GM23338 (cell line): ENCODE measurements around the gene CPT2. TPM values are rescaled to one million over a fixed set of nuclear protein-coding genes. Genes with fewer than 3 reads are reported as not detected.

Experiments
- ATAC-seq: fragments of 200-7000 bp; cut with Tn5 transposase; 3 replicates; pipeline ENCODE4 v1.9.1; 2020
- DNase-seq: peaks from one replicate; pipeline ENCODE4 v3.0.0-alpha.2; 2015; ENCODE audit warnings: low spot score
- H2AFZ ChIP-seq: fragments of 200-600 bp; sonication (generic); 2 replicates; pipeline ENCODE4 v1.8.0; 2016; ENCODE audit warnings: antibody characterized with exemption, mild to moderate bottlenecking, moderate library complexity
- H3F3A ChIP-seq: fragments of 200-600 bp; sonication (generic); replicated peaks from 2 replicates; pipeline ENCODE4 v1.8.0; 2017; ENCODE audit warnings: antibody characterized with exemption, mixed run types, low read depth
- H3K27ac ChIP-seq: fragments of 200-600 bp; sonication (generic); 2 replicates; pipeline ENCODE4 v1.6.1; 2016; ENCODE audit warnings: low read depth
- H3K27me3 ChIP-seq: fragments of 200-600 bp; sonication (generic); 2 replicates; pipeline ENCODE4 v1.8.0; 2016; ENCODE audit warnings: mild to moderate bottlenecking, mixed run types, moderate library complexity; ENCODE audit not compliant: insufficient read depth
- H3K36me3 ChIP-seq: fragments of 200-600 bp; sonication (generic); 2 replicates; pipeline ENCODE4 v1.8.0; 2016; ENCODE audit warnings: mild to moderate bottlenecking; ENCODE audit not compliant: insufficient read depth
- H3K4me1 ChIP-seq: fragments of 200-600 bp; sonication (generic); 2 replicates; pipeline ENCODE4 v1.8.0; 2016; ENCODE audit warnings: mild to moderate bottlenecking, moderate library complexity; ENCODE audit not compliant: insufficient read depth
- H3K4me2 ChIP-seq: fragments of 200-600 bp; sonication (generic); 2 replicates; pipeline ENCODE4 v1.7.1; 2017; ENCODE audit warnings: mixed run types
- H3K4me3 ChIP-seq: fragments of 200-600 bp; sonication (generic); 2 replicates; pipeline ENCODE4 v1.6.1; 2016; ENCODE audit warnings: mixed run types
- H3K79me2 ChIP-seq: fragments of 200-600 bp; sonication (generic); replicated peaks from 2 replicates; pipeline ENCODE4 v1.8.0; 2017; ENCODE audit warnings: mild to moderate bottlenecking; ENCODE audit not compliant: insufficient read depth
- H3K9me2 ChIP-seq: fragments of 200-600 bp; sonication (generic); 2 replicates; pipeline ENCODE4 v1.8.0; 2017; ENCODE audit not compliant: insufficient read depth
- H4K20me1 ChIP-seq: fragments of 200-600 bp; sonication (generic); replicated peaks from 2 replicates; pipeline ENCODE4 v1.8.0; 2017; ENCODE audit warnings: mild to moderate bottlenecking; ENCODE audit not compliant: insufficient read depth
- H3K27ac Mint-ChIP-seq: 2 replicates; pipeline ENCODE4 v1.8.0; 2020; ENCODE audit warnings: inconsistent platforms, mild to moderate bottlenecking, moderate library complexity, mixed read lengths
- H3K27me3 Mint-ChIP-seq: 3 replicates; pipeline ENCODE4 v1.8.0; 2022; ENCODE audit warnings: low read depth, mild to moderate bottlenecking, moderate library complexity, mixed read lengths, inconsistent platforms; ENCODE audit not compliant: insufficient read depth, poor library complexity
- H3K36me3 Mint-ChIP-seq: 3 replicates; pipeline ENCODE4 v1.8.0; 2021; ENCODE audit warnings: low read depth, mild to moderate bottlenecking, inconsistent platforms, moderate library complexity, mixed read lengths
- H3K4me1 Mint-ChIP-seq: 3 replicates; pipeline ENCODE4 v1.8.0; 2020; ENCODE audit warnings: mild to moderate bottlenecking, inconsistent platforms, mixed read lengths
- H3K4me3 Mint-ChIP-seq: 3 replicates; pipeline ENCODE4 v1.8.0; 2021; ENCODE audit warnings: moderate library complexity, mild to moderate bottlenecking, inconsistent platforms, mixed read lengths
- H3K9me3 Mint-ChIP-seq: 3 replicates; pipeline ENCODE4 v1.8.0; 2020; ENCODE audit warnings: moderate library complexity, mild to moderate bottlenecking, inconsistent platforms, mixed read lengths
- CREB1 ChIP-seq: fragments of 250-450 bp; sonication (Bioruptor Pico); IDR thresholded peaks from 2 replicates; pipeline ENCODE4 v1.5.0; 2020; ENCODE audit warnings: low read depth, mild to moderate bottlenecking, moderate library complexity
- EZH2phosphoT487 ChIP-seq: fragments of 200-600 bp; sonication (generic); IDR thresholded peaks from one replicate; pipeline ENCODE4 v1.8.1; 2018; ENCODE audit warnings: antibody characterized with exemption; ENCODE audit not compliant: unreplicated experiment
- NANOG ChIP-seq: IDR thresholded peaks from 2 replicates; pipeline ENCODE4 v1.6.1; 2016; ENCODE audit warnings: antibody characterized with exemption, borderline replicate concordance
- POLR2AphosphoS5 ChIP-seq: IDR thresholded peaks from 2 replicates; pipeline ENCODE4 v1.6.1; 2016; ENCODE audit warnings: antibody characterized with exemption, low read depth
- STAT1 ChIP-seq: IDR thresholded peaks from one replicate; pipeline ENCODE4 v1.6.1; 2016; ENCODE audit warnings: antibody characterized with exemption; ENCODE audit not compliant: unreplicated experiment
- ZNF114 ChIP-seq: fragments of 250-450 bp; sonication (Bioruptor Pico); IDR thresholded peaks from 2 replicates; pipeline ENCODE4 v1.5.0; 2020; ENCODE audit warnings: mild to moderate bottlenecking, moderate library complexity
- polyA plus RNA-seq: library from polyadenylated mRNA; unstranded; fragments of >200 nt; fragmentation: Nextera tagmentation; extraction: Ambion mirVana; gene quantifications from 2 replicates; pipeline ENCODE4 v1.2.1, GENCODE V29; 2016
- total RNA-seq: library from RNA; depleted of rRNA; stranded (reverse); fragments of >200 nt; shearing (Covaris generic); gene quantifications from 2 replicates; pipeline ENCODE4 v1.2.3, GENCODE V29; 2014
- TF ChIP-seq, protein P1 (sequence below): IDR thresholded peaks from 2 replicates; pipeline ENCODE4 v1.6.1; 2016; ENCODE audit warnings: antibody characterized with exemption
- TF ChIP-seq, protein P2 (sequence below): fragments of 250-450 bp; sonication (Bioruptor Pico); IDR thresholded peaks from 2 replicates; pipeline ENCODE4 v1.5.0; 2020; ENCODE audit warnings: mild to moderate bottlenecking, moderate library complexity

CPT2 gene
- total and polyA plus RNA-seq, 2 experiments from 2014 or later: 11.2 to 30.6 TPM

DNA sequence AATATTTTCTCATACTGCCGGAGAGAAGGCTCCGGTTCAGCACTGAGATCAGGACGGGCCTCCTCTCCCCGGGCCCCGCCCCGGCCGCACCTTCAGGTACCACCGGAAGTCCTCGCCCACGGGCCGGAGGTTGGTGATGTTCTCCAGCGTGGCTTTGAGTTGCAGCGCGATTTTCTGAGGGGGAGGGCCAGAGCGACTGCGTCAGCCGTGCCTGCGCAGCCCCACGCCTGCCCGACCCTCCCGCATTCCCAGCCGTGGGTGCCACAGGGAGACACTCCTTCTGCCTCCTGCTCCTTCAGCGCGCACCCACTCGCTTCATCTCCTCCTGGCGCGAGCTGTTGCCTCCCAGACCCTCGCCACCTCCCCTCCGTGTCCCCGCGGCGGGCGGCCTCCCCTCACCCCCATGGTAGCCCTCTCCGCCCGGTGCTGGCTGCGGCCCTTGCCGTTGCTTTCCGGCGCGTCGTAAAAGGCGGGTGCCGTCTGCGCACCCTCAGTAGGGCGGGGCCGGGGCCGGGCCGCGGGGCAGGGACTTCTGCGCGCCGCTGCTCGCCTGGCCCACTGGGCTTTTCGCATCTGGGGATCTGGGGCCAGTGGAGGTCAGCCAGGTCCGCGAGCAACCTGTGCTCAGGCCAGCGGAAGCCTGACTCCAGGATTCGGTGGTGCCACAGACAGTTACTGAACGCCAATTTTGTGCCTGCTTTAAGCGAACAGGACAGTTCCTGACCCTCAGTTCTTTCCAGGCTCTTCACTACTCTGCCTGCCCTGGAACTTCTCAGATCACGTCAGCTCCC is 23.7 kb downstream of the CPT2 start, which contains the start of gene CZIB:
Gene CZIB, minus strand, starts transcription at position 464 of the 791 bp plus-strand sequence. Its CDS starts 59 bp downstream, at position 405.
- H3K27me3 ChIP-seq: no peaks in the 10 kb centered on the region
- no peaks in the 10 kb centered on the region; the same call in 1 of the 2 replicates for H3F3A ChIP-seq
- DNase-seq: peak; percentile 96
- H3K79me2 ChIP-seq: peaks cover 5% of the 10 kb centered on the region; the same call in 1 of the 2 replicates
- no peaks in the 10 kb centered on the region for H4K20me1 ChIP-seq
- H3K36me3 Mint-ChIP-seq: peaks cover 3% of the 10 kb centered on the region; the same call in 2 of the 3 replicates
- H3K4me3 ChIP-seq: peak within 1 kb of the TSS; percentile 57
- H3K36me3 ChIP-seq: no peaks in the 10 kb centered on the region
- peaks cover 15% of the 10 kb centered on the region for H3K4me1 Mint-ChIP-seq
- H3K4me1 ChIP-seq: peaks cover 7% of the 10 kb centered on the region
- peak; percentile 95 for ATAC-seq
- H3K27me3 Mint-ChIP-seq: peaks cover 3% of the 10 kb centered on the region
- peak within 1 kb of the TSS; percentile 88 for H2AFZ ChIP-seq
- H3K4me2 ChIP-seq: peak within 1 kb of the TSS; percentile 76
- peak within 1 kb of the TSS; percentile 94 for H3K27ac Mint-ChIP-seq
- H3K4me3 Mint-ChIP-seq: peak within 1 kb of the TSS; percentile 93
- TF ChIP-seq NANOG (no peak), STAT1 (no peak), CREB1 (CRISPR knock-in tag) (peak; percentile 53; the same call in 1 of the 2 replicates), POLR2AphosphoS5 (peak; percentile 97)
- TF ChIP-seq, protein P1, sequence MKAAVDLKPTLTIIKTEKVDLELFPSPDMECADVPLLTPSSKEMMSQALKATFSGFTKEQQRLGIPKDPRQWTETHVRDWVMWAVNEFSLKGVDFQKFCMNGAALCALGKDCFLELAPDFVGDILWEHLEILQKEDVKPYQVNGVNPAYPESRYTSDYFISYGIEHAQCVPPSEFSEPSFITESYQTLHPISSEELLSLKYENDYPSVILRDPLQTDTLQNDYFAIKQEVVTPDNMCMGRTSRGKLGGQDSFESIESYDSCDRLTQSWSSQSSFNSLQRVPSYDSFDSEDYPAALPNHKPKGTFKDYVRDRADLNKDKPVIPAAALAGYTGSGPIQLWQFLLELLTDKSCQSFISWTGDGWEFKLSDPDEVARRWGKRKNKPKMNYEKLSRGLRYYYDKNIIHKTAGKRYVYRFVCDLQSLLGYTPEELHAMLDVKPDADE: peak; percentile 20; the same call in 1 of the 2 replicates
- H3K9me2 ChIP-seq: no peaks in the 10 kb centered on the region
- no peaks in the 10 kb centered on the region; the same call in 2 of the 3 replicates for H3K9me3 Mint-ChIP-seq
- peak within 1 kb of the TSS; percentile 67; the same call in 1 of the 2 replicates for H3K27ac ChIP-seq

DNA sequence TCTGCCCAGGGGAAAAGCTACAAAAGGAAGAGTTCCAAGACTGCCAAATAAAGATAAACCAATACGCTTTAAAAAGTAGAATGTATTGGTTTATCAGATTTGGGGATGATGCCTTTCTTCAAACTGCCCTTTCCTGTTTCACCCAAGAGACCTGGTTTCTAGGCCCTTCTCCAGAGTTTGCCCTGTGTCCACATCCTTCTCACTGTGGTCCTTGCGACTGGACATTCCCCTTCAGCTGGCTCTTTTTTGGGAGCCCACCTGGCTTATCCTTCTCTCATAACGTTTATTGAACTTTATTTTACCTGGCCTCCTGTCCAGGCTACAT is 24.3 kb downstream of the CPT2 start:
- H3K9me2 ChIP-seq: no peaks in the 10 kb centered on the region
- no peak for DNase-seq
- H3K4me3 Mint-ChIP-seq: peak overlapping the region; percentile 93
- H3K4me3 ChIP-seq: peak overlapping the region; percentile 57
- H3F3A ChIP-seq: no peaks in the 10 kb centered on the region; the same call in 1 of the 2 replicates
- TF ChIP-seq STAT1 (no peak), CREB1 (CRISPR knock-in tag) (no peak), ZNF114 (no peak), EZH2phosphoT487 (no peak)
- TF ChIP-seq, protein P2, sequence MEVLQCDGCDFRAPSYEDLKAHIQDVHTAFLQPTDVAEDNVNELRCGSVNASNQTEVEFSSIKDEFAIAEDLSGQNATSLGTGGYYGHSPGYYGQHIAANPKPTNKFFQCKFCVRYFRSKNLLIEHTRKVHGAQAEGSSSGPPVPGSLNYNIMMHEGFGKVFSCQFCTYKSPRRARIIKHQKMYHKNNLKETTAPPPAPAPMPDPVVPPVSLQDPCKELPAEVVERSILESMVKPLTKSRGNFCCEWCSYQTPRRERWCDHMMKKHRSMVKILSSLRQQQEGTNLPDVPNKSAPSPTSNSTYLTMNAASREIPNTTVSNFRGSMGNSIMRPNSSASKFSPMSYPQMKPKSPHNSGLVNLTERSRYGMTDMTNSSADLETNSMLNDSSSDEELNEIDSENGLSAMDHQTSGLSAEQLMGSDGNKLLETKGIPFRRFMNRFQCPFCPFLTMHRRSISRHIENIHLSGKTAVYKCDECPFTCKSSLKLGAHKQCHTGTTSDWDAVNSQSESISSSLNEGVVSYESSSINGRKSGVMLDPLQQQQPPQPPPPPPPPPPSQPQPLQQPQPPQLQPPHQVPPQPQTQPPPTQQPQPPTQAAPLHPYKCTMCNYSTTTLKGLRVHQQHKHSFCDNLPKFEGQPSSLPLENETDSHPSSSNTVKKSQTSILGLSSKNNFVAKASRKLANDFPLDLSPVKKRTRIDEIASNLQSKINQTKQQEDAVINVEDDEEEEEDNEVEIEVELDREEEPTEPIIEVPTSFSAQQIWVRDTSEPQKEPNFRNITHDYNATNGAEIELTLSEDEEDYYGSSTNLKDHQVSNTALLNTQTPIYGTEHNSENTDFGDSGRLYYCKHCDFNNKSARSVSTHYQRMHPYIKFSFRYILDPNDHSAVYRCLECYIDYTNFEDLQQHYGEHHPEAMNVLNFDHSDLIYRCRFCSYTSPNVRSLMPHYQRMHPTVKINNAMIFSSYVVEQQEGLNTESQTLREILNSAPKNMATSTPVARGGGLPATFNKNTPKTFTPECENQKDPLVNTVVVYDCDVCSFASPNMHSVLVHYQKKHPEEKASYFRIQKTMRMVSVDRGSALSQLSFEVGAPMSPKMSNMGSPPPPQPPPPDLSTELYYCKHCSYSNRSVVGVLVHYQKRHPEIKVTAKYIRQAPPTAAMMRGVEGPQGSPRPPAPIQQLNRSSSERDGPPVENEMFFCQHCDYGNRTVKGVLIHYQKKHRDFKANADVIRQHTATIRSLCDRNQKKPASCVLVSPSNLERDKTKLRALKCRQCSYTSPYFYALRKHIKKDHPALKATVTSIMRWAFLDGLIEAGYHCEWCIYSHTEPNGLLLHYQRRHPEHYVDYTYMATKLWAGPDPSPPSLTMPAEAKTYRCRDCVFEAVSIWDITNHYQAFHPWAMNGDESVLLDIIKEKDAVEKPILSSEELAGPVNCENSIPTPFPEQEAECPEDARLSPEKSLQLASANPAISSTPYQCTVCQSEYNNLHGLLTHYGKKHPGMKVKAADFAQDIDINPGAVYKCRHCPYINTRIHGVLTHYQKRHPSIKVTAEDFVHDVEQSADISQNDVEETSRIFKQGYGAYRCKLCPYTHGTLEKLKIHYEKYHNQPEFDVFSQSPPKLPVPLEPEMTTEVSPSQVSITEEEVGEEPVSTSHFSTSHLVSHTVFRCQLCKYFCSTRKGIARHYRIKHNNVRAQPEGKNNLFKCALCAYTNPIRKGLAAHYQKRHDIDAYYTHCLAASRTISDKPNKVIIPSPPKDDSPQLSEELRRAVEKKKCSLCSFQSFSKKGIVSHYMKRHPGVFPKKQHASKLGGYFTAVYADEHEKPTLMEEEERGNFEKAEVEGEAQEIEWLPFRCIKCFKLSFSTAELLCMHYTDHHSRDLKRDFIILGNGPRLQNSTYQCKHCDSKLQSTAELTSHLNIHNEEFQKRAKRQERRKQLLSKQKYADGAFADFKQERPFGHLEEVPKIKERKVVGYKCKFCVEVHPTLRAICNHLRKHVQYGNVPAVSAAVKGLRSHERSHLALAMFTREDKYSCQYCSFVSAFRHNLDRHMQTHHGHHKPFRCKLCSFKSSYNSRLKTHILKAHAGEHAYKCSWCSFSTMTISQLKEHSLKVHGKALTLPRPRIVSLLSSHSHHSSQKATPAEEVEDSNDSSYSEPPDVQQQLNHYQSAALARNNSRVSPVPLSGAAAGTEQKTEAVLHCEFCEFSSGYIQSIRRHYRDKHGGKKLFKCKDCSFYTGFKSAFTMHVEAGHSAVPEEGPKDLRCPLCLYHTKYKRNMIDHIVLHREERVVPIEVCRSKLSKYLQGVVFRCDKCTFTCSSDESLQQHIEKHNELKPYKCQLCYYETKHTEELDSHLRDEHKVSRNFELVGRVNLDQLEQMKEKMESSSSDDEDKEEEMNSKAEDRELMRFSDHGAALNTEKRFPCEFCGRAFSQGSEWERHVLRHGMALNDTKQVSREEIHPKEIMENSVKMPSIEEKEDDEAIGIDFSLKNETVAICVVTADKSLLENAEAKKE (CRISPR knock-in tag): no peak
- no peaks in the 10 kb centered on the region for H3K36me3 ChIP-seq
- H3K27me3 Mint-ChIP-seq: peaks cover 3% of the 10 kb centered on the region
- H3K79me2 ChIP-seq: peaks cover 5% of the 10 kb centered on the region; the same call in 1 of the 2 replicates
- peak overlapping the region; percentile 88 for H2AFZ ChIP-seq
- no peaks in the 10 kb centered on the region for H3K27me3 ChIP-seq
- H4K20me1 ChIP-seq: no peaks in the 10 kb centered on the region
- H3K9me3 Mint-ChIP-seq: no peaks in the 10 kb centered on the region; the same call in 2 of the 3 replicates
- no peak for ATAC-seq
- H3K4me1 Mint-ChIP-seq: peaks cover 15% of the 10 kb centered on the region
- peak overlapping the region; percentile 76 for H3K4me2 ChIP-seq
- H3K36me3 Mint-ChIP-seq: peaks cover 3% of the 10 kb centered on the region; the same call in 2 of the 3 replicates
- H3K27ac Mint-ChIP-seq: peak overlapping the region; percentile 94; the same call in 1 of the 2 replicates
- peaks cover 7% of the 10 kb centered on the region for H3K4me1 ChIP-seq
- no peak overlapping the region for H3K27ac ChIP-seq
